Stimulated activated naive CD4-positive, alpha-beta T cell (primary cell): ENCODE results near the gene POLR3H.

ENCODE experiments used
- DNase-seq, 6 experiments: peaks; one replicate each; lab custom pipeline; 2025; lab: John Stamatoyannopoulos, UW

Gene POLR3H

GRCh38 chr22:41516462-41516861 lies 27.8 kb downstream of the POLR3H start:
- DNase-seq: no peak

- DNase-seq: no peak
Observed at GRCh38 chr22:41513391-41513790, 30.9 kb downstream of the POLR3H start.

GRCh38 chr22:41512421-41513194 lies 31.7 kb downstream of the POLR3H start:
- no peak for DNase-seq

GRCh38 chr22:41511521-41511968 lies 32.7 kb downstream of the POLR3H start:
- DNase-seq: no peak

- DNase-seq: no peak
Observed at GRCh38 chr22:41508770-41509170, 35.5 kb downstream of the POLR3H start.

- DNase-seq: no peak
Observed at GRCh38 chr22:41507330-41508063, 36.8 kb downstream of the POLR3H start.

GRCh38 chr22:41505511-41506220 lies 38.6 kb downstream of the POLR3H start:
- no peak for DNase-seq

GRCh38 chr22:41504816-41505215 lies 39.5 kb downstream of the POLR3H start:
- DNase-seq: no peak

GRCh38 chr22:41504397-41504796 lies 39.9 kb downstream of the POLR3H start:
- no peak for DNase-seq

- peak in 2 of 6 experiments; percentile 9 for DNase-seq
Observed at GRCh38 chr22:41501209-41501608, 43.1 kb downstream of the POLR3H start.

GRCh38 chr22:41500303-41500702 lies 44.0 kb downstream of the POLR3H start:
- DNase-seq: no peak

- no peak for DNase-seq
Observed at GRCh38 chr22:41499624-41500280, 44.5 kb downstream of the POLR3H start.

- DNase-seq: no peak
Observed at GRCh38 chr22:41498303-41498835, 45.9 kb downstream of the POLR3H start.

GRCh38 chr22:41491374-41492100 lies 52.7 kb downstream of the POLR3H start:
- DNase-seq: no peak

GRCh38 chr22:41488596-41489385 lies 55.5 kb downstream of the POLR3H start:
- DNase-seq: no peak

- DNase-seq: no peak
Observed at GRCh38 chr22:41488076-41488475, 56.2 kb downstream of the POLR3H start.

- DNase-seq: no peak
Observed at GRCh38 chr22:41487037-41487935, 57.0 kb downstream of the POLR3H start.

GRCh38 chr22:41485033-41485432 lies 59.2 kb downstream of the POLR3H start:
- no peak for DNase-seq

GRCh38 chr22:41482319-41482935 lies 61.8 kb downstream of the POLR3H start:
- no peak for DNase-seq
